Colonic mucosa (tissue), 4 donors: ENCODE results near the gene KRTAP3-3. TPM values are rescaled to one million over a fixed set of nuclear protein-coding genes. Genes with fewer than 3 reads are reported as not detected.

ENCODE experiments used
- DNase-seq: peaks from one replicate; pipeline ENCODE4 v3.0.0-alpha.2; 2020
- H3K27ac ChIP-seq: fragments of 200-600 bp; one replicate; pipeline ENCODE4 v1.8.0; 2021
- H3K27me3 ChIP-seq: fragments of 200-600 bp; one replicate; pipeline ENCODE4 v1.8.0; 2021
- H3K36me3 ChIP-seq: fragments of 200-600 bp; one replicate; pipeline ENCODE4 v1.8.0; 2021
- H3K4me1 ChIP-seq: fragments of 200-600 bp; one replicate; pipeline ENCODE4 v1.8.0; 2021; ENCODE audit warnings: mild to moderate bottlenecking
- H3K4me3 ChIP-seq: fragments of 200-600 bp; one replicate; pipeline ENCODE4 v1.8.0; 2021
- H3K9ac ChIP-seq, 2 donors: one replicate each; pipeline ENCODE4 v1.7.0; 2013; ENCODE audit warnings: control low read depth in 2 of 2, low read depth in 2 of 2, low read length in 2 of 2
- H3K9me3 ChIP-seq: fragments of 200-600 bp; one replicate; pipeline ENCODE4 v1.8.0; 2021
- intact Hi-C: fragments of 100-400 bp; cut with DNase I; formaldehyde crosslinking; loops from one replicate; pipeline ENCODE4 v1.14.1; 2022
- total RNA-seq, 2 donors: library from RNA; stranded (reverse); fragmentation: NEBNext Ultra II Directional in 1 of 2; extraction: Animal tissue kit (Norgen Biotek cat#: 25700) in 1 of 2; gene quantifications; one replicate each; pipeline ENCODE4 v1.2.1, GENCODE V29; 2021
- TF ChIP-seq, protein P1 (sequence below): fragments of 200-600 bp; IDR thresholded peaks from one replicate; pipeline ENCODE4 v1.8.0; 2022; ENCODE audit warnings: antibody characterized with exemption, mild to moderate bottlenecking
- donor health status: healthy.
- donor health status: DM: no; HTN: no; CAD: no.
- donor health status: DM: no; HTN: no; CAD: no.

KRTAP3-3 gene
- total RNA-seq, 2 donors from 2014 or later: not detected

GRCh38 chr17:40981115-40981514 lies 12.8 kb downstream of the KRTAP3-3 start:
- Histone ChIP-seq H3K9me3 (no peaks in the 10 kb centered on the region), H3K4me3 (no peak overlapping the region), H3K9ac (no peak overlapping the region), H3K27me3 (no peaks in the 10 kb centered on the region), H3K36me3 (no peaks in the 10 kb centered on the region), H3K4me1 (no peaks in the 10 kb centered on the region), H3K27ac (no peak overlapping the region)
- intact Hi-C loops: no loop called here
- no peak for DNase-seq
- TF ChIP-seq, protein P1, sequence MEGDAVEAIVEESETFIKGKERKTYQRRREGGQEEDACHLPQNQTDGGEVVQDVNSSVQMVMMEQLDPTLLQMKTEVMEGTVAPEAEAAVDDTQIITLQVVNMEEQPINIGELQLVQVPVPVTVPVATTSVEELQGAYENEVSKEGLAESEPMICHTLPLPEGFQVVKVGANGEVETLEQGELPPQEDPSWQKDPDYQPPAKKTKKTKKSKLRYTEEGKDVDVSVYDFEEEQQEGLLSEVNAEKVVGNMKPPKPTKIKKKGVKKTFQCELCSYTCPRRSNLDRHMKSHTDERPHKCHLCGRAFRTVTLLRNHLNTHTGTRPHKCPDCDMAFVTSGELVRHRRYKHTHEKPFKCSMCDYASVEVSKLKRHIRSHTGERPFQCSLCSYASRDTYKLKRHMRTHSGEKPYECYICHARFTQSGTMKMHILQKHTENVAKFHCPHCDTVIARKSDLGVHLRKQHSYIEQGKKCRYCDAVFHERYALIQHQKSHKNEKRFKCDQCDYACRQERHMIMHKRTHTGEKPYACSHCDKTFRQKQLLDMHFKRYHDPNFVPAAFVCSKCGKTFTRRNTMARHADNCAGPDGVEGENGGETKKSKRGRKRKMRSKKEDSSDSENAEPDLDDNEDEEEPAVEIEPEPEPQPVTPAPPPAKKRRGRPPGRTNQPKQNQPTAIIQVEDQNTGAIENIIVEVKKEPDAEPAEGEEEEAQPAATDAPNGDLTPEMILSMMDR: no peak

DNA sequence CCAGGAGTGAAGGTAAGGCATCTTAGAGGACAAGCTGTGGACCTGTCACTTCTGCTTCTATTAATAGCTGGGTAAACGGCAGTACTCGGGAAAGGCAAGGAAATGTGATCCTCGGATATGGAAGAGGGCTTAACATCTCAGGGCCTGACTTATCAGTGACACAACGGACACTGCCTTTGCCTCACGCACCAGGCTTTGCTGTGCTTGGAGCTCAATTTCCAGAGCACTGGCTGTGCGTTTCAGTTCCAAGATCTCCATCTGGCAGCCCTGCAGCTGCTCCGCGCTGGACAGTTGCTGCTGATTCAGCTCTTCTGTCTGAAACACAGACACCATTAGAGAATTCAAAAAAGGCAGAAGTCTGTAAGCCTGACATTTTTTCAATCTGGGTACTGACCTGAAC lies 13.4 kb downstream of the KRTAP3-3 start:
- DNase-seq: no peak
- Histone ChIP-seq H3K36me3 (no peaks in the 10 kb centered on the region), H3K27me3 (no peaks in the 10 kb centered on the region), H3K9ac (no peak overlapping the region), H3K9me3 (no peaks in the 10 kb centered on the region), H3K4me1 (no peaks in the 10 kb centered on the region), H3K27ac (no peak overlapping the region), H3K4me3 (no peak overlapping the region)
- intact Hi-C loops: no loop called here
- TF ChIP-seq, protein P1: no peak

DNA sequence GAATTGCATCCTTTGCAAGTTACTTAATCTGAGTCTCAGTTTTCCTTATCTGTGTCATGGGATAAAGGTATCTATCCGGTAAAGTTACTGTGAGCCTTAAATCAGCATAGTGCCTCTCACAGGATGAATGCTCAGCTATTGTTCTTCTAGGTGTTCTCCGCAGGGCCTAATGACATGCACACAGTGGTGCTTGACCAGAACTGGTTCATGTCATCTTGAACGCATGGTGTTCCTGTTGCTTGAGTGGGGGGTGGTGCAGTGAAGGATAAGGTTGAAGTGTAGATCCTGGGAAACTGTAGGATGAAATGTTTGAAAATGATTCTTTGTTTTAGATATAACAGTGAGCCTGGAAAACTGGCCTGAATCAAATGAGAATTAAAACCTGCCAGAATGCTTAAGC lies 13.8 kb downstream of the KRTAP3-3 start:
- no peaks in the 10 kb centered on the region for H3K9me3 ChIP-seq
- H3K9ac ChIP-seq: no peak overlapping the region
- H3K36me3 ChIP-seq: no peaks in the 10 kb centered on the region
- no peak for DNase-seq
- H3K27ac ChIP-seq: no peak overlapping the region
- intact Hi-C loops: no loop called here
- no peaks in the 10 kb centered on the region for H3K27me3 ChIP-seq
- TF ChIP-seq, protein P1: no peak
- no peaks in the 10 kb centered on the region for H3K4me1 ChIP-seq
- no peak overlapping the region for H3K4me3 ChIP-seq

GRCh38 chr17:40978575-40979151 lies 15.3 kb downstream of the KRTAP3-3 start:
- H3K27ac ChIP-seq: no peak overlapping the region
- no peak for DNase-seq

GRCh38 chr17:40975516-40975915 lies 18.4 kb downstream of the KRTAP3-3 start:
- H3K27me3 ChIP-seq: no peaks in the 10 kb centered on the region
- no peaks in the 10 kb centered on the region for H3K9me3 ChIP-seq
- DNase-seq: no peak
- H3K27ac ChIP-seq: no peak overlapping the region
- H3K36me3 ChIP-seq: no peaks in the 10 kb centered on the region
- intact Hi-C loops: no loop called here
- H3K4me1 ChIP-seq: no peaks in the 10 kb centered on the region
- H3K4me3 ChIP-seq: no peak overlapping the region
- TF ChIP-seq, protein P1: no peak
- no peak overlapping the region for H3K9ac ChIP-seq

More at GRCh38 chr17:40978575-40979151, 15.3 kb downstream of the KRTAP3-3 start:
- Histone ChIP-seq H3K9me3 (no peaks in the 10 kb centered on the region), H3K36me3 (no peaks in the 10 kb centered on the region), H3K4me1 (no peaks in the 10 kb centered on the region), H3K9ac (no peak overlapping the region), H3K4me3 (no peak overlapping the region), H3K27me3 (no peaks in the 10 kb centered on the region)
- intact Hi-C loops: no loop called here
- TF ChIP-seq, protein P1: no peak
